Uterus (tissue), 4 donors: ENCODE measurements around the gene ACE. TPM values are rescaled to one million over a fixed set of nuclear protein-coding genes. Genes with fewer than 3 reads are reported as not detected.

Source experiments
- DNase-seq, 2 donors: peaks; one replicate each; pipeline ENCODE4 v3.0.0-alpha.2; 2019 to 2020
- H3K27ac ChIP-seq, 2 donors: fragments of 200-600 bp; sonication (generic); 1 replicate in 1 of 2; 2 replicates in 1 of 2; pipeline ENCODE4 v1.5.1; 2016 to 2018
- H3K27me3 ChIP-seq, 2 donors: fragments of 200-600 bp; sonication (generic); one replicate each; pipeline ENCODE4 v1.5.1; 2018 to 2019; ENCODE audit warnings: control low read depth in 1 of 2
- H3K36me3 ChIP-seq, 2 donors: fragments of 200-600 bp; sonication (generic); one replicate each; pipeline ENCODE4 v1.5.1; 2019; ENCODE audit warnings: control low read depth in 1 of 2
- H3K4me1 ChIP-seq, 2 donors: fragments of 200-600 bp; sonication (generic); one replicate each; pipeline ENCODE4 v1.5.1; 2018 to 2019; ENCODE audit warnings: control low read depth in 1 of 2
- H3K4me3 ChIP-seq, 2 donors: fragments of 200-600 bp; sonication (generic); 1 replicate in 1 of 2; 2 replicates in 1 of 2; pipeline ENCODE4 v1.5.1; 2018 to 2019; ENCODE audit warnings: mild to moderate bottlenecking in 1 of 2
- H3K9me3 ChIP-seq, 2 donors: fragments of 200-600 bp; sonication (generic); one replicate each; pipeline ENCODE4 v1.5.1; 2019; ENCODE audit warnings: control low read depth in 1 of 2
- POLR2A ChIP-seq, 2 donors: fragments of 450-650 bp; IDR thresholded peaks; one replicate each; pipeline ENCODE4 v1.6.1; 2016; ENCODE audit warnings: antibody characterized with exemption in 2 of 2, mild to moderate bottlenecking in 1 of 2, moderate library complexity in 1 of 2
- intact Hi-C: fragments of 100-400 bp; cut with DNase I; formaldehyde crosslinking; loops from one replicate; pipeline ENCODE4 v1.15.1; 2023; ENCODE audit warnings: low total_unique reads
- total RNA-seq, 4 donors: library from RNA; depleted of rRNA in 3 of 4; stranded (reverse); fragments of >200 nt in 3 of 4; gene quantifications; one replicate each; pipeline versions ENCODE4 v1.1.0 to v1.2.4, GENCODE V29; 2014 to 2023
- TF ChIP-seq, protein P1 (sequence below), 4 experiments: fragments of 200-600 bp in 2 of 4; fragments of 450-650 bp in 2 of 4; sonication (generic) in 2 of 4; IDR thresholded peaks; one replicate each; pipeline ENCODE4 v1.5.1; 2016 to 2019; ENCODE audit warnings: antibody characterized with exemption in 4 of 4, mild to moderate bottlenecking in 2 of 4, moderate library complexity in 1 of 4
- donor health status: DM: yes; HTN: yes; CAD: no.

ACE gene
- total RNA-seq, 4 donors from 2014 or later = 0.77 to 27.4 (median 7.9) TPM; not detected in 1

DNA sequence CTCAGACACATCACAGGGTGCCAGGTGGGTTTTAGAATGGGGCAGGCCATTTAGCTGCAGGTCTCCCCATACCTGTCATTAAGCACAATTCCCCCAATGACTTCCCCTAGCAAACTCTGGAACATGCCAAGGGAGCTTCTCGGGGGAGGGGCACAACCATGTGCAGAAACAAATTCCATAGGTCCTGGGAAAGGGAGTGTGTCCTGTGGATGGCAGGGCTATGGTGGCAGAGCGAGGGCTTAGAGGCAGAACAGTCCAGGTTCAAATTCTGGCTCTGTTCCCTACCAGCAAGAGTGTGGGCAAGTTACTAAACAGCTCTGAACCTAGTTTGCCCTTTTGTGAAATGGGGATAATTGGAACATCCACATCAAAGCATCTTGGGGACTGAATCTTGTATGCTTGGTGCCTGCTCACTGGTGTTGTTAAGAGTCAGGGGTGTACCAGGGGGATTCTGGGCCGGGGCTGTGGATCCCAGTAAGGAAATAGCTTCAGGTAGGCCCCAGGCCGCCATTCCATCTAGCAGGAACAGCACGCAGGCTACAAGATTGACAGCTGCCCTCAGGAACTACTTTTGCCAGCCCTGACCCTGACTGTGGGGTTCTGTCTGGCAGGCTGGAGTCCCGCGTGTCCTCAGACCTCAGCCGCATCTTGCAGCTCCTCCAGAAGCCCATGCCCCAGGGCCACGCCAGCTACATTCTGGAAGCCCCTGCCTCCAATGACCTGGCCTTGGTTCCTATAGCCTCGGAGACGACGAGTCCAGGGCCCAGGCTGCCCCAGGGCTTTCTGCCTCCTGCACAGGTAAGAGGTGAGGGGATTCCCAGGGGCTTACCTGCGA, 67.8 kb downstream of the ACE start:
- Histone ChIP-seq H3K4me1 (no peaks in the 10 kb centered on the region), H3K9me3 (no peaks in the 10 kb centered on the region), H3K36me3 (no peaks in the 10 kb centered on the region), H3K27me3 (no peaks in the 10 kb centered on the region), H3K27ac (no peak overlapping the region), H3K4me3 (no peak overlapping the region)
- DNase-seq = no peak
- TF ChIP-seq, protein P1, sequence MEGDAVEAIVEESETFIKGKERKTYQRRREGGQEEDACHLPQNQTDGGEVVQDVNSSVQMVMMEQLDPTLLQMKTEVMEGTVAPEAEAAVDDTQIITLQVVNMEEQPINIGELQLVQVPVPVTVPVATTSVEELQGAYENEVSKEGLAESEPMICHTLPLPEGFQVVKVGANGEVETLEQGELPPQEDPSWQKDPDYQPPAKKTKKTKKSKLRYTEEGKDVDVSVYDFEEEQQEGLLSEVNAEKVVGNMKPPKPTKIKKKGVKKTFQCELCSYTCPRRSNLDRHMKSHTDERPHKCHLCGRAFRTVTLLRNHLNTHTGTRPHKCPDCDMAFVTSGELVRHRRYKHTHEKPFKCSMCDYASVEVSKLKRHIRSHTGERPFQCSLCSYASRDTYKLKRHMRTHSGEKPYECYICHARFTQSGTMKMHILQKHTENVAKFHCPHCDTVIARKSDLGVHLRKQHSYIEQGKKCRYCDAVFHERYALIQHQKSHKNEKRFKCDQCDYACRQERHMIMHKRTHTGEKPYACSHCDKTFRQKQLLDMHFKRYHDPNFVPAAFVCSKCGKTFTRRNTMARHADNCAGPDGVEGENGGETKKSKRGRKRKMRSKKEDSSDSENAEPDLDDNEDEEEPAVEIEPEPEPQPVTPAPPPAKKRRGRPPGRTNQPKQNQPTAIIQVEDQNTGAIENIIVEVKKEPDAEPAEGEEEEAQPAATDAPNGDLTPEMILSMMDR (IDR thresholded peaks at IDR 0.05) = no peak
- TF ChIP-seq POLR2A (IDR thresholded peaks at IDR 0.05) = no peak
- intact Hi-C loops = no loop called here

DNA sequence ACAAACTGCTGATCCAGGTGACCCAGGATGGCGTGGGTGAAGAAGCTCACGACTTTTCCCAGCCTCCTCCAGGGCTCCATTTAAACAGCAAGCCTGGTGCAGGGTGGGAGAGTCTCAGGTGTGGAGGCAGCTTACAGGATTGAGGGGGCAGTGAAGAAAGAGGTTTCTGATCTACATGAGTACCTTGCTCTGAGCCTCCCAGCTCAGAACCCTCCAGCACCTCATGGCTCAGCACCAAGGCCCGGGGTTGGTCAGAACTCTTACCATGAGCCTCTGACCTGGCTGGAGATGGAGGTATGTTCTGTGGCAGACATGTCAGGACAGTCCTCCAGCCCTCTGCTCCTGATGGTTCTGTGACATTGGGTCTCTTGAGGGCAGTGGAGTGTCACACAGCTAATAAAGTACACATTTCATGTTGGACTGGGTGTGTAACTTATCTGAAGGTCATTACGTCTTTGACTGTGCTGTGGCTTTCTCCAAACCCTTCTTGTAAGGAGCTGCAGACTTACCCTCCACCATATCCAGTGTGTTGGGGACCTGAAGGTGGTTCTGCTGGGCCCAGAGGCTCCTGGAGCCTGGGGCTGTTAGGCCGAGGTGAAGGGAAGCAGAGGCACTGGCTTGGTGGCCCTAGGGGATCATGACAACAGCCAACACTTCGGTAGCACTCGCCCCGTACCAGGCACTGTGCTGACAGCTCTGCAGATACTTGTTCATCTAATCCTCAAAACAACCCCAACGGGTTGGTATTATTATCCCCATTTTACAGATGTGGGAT, 69.6 kb downstream of the ACE start:
- H3K4me3 ChIP-seq = no peak overlapping the region
- no peak overlapping the region for H3K27ac ChIP-seq
- intact Hi-C loops = no loop called here
- no peaks in the 10 kb centered on the region for H3K27me3 ChIP-seq
- TF ChIP-seq, protein P1 (IDR thresholded peaks at IDR 0.05) = no peak
- no peak for TF ChIP-seq POLR2A (IDR thresholded peaks at IDR 0.05)
- H3K36me3 ChIP-seq = no peaks in the 10 kb centered on the region
- DNase-seq = no peak
- no peaks in the 10 kb centered on the region for H3K9me3 ChIP-seq
- no peaks in the 10 kb centered on the region for H3K4me1 ChIP-seq

DNA sequence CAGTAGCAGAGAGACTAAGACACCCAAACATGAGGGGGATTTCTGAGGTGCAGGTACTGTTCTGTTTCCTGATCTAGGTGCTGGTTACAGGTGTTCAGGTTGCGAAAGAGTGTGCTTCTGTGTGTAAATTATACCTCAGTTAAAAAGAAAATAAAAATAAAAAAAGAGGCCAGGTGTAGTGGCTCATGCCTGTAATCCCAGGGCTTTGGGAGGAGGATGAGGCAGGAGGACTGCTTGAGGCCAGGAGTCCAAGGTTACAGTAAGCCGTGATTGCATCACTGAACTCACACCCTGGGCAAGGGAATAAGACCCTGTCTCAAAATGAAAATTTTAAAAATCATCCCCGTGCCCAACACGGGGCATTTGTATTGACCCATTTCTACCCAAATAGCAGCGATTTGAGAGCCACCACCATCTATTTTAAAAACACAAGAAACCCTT, 70.2 kb downstream of the ACE start:
- H3K36me3 ChIP-seq = no peaks in the 10 kb centered on the region
- H3K27ac ChIP-seq = no peak overlapping the region
- H3K4me1 ChIP-seq = peaks cover 0 to 3% of the 10 kb centered on the region in 2 donors
- TF ChIP-seq, protein P1 (IDR thresholded peaks at IDR 0.05) = no peak
- TF ChIP-seq POLR2A (IDR thresholded peaks at IDR 0.05) = no peak
- intact Hi-C loops = no loop called here
- H3K9me3 ChIP-seq = no peaks in the 10 kb centered on the region
- H3K27me3 ChIP-seq = no peaks in the 10 kb centered on the region
- DNase-seq = no peak
- H3K4me3 ChIP-seq = no peak overlapping the region

Other genes with a start within 250 kb of the ACE start
- 10 to 100 TPM; 15.0 to 19.5 (median 16.5) TPM for gene CYB561, start 30.8 kb upstream of the ACE start, total RNA-seq
- not detected for gene KCNH6, start 46.3 kb downstream of the ACE start, total RNA-seq
- gene DCAF7, start 73.4 kb downstream of the ACE start, total RNA-seq = 10 to 100 TPM in 3 of 4 donors, 1 to 10 TPM in 1; 5.6 to 51.1 (median 25.1) TPM
- gene TACO1, start 123.8 kb downstream of the ACE start, total RNA-seq = 10 to 100 TPM in 2 of 4 donors, 1 to 10 TPM in 2; 4.1 to 13.0 (median 8.4) TPM
- gene MAP3K3, start 145.4 kb downstream of the ACE start, total RNA-seq = 10 to 100 TPM; 31.5 to 63.0 (median 56.3) TPM
- 10 to 100 TPM in 3 of 4 donors, 1 to 10 TPM in 1; 3.8 to 23.2 (median 11.8) TPM for gene LIMD2, start 223.1 kb downstream of the ACE start, total RNA-seq